Bronchial epithelial cell (primary cell): ENCODE data around the gene RAB15. TPM values are rescaled to one million over a fixed set of nuclear protein-coding genes. Genes with fewer than 3 reads are reported as not detected.

Experiments
- DNase-seq: peaks from one replicate; pipeline ENCODE4 v3.0.0-alpha.2; 2010; ENCODE audit warnings: low read depth
- FAIRE-seq: peaks from 2 replicates; lab custom pipeline; 2011; peaks lifted over from hg19 to GRCh38; lab: Jason Lieb, UNC
- H3K27me3 ChIP-seq: 2 replicates; pipeline ENCODE4 v1.5.1; 2011; ENCODE audit warnings: low read length; ENCODE audit not compliant: control insufficient read depth, insufficient read depth
- H3K36me3 ChIP-seq: 2 replicates; pipeline ENCODE4 v1.5.1; 2011; ENCODE audit warnings: low read length; ENCODE audit not compliant: control insufficient read depth, insufficient read depth
- H3K4me3 ChIP-seq: 2 replicates; pipeline ENCODE4 v1.5.1; 2011; ENCODE audit warnings: mild to moderate bottlenecking, low read depth, low read length, control low read depth
- CTCF ChIP-seq: IDR thresholded peaks from 2 replicates; pipeline ENCODE4 v1.5.1; 2011; ENCODE audit warnings: mild to moderate bottlenecking, moderate library complexity, low read length, control low read depth, inconsistent platforms; ENCODE audit not compliant: insufficient read depth, severe bottlenecking
- total RNA-seq: library from RNA; depleted of rRNA; stranded (reverse); fragments of >200 nt; gene quantifications from 2 replicates; pipeline ENCODE4 v1.2.1, GENCODE V29; 2014

Gene RAB15
- total RNA-seq, 1 donor from 2014 or later, result not detected

GRCh38 chr14:64956697-64957406, 15.3 kb downstream of the RAB15 start:
- Histone ChIP-seq H3K4me3 (no peak overlapping the region), H3K27me3 (no peaks in the 10 kb centered on the region), H3K36me3 (peaks cover 1% of the 10 kb centered on the region)
- no peak for FAIRE-seq
- no peak for TF ChIP-seq CTCF
- DNase-seq, result no peak

GRCh38 chr14:64955297-64955696, 16.8 kb downstream of the RAB15 start:
- DNase-seq (no peak), FAIRE-seq (no peak)
- Histone ChIP-seq H3K27me3 (no peaks in the 10 kb centered on the region), H3K4me3 (no peak overlapping the region), H3K36me3 (peaks cover 1% of the 10 kb centered on the region)
- TF ChIP-seq CTCF, result no peak

DNA sequence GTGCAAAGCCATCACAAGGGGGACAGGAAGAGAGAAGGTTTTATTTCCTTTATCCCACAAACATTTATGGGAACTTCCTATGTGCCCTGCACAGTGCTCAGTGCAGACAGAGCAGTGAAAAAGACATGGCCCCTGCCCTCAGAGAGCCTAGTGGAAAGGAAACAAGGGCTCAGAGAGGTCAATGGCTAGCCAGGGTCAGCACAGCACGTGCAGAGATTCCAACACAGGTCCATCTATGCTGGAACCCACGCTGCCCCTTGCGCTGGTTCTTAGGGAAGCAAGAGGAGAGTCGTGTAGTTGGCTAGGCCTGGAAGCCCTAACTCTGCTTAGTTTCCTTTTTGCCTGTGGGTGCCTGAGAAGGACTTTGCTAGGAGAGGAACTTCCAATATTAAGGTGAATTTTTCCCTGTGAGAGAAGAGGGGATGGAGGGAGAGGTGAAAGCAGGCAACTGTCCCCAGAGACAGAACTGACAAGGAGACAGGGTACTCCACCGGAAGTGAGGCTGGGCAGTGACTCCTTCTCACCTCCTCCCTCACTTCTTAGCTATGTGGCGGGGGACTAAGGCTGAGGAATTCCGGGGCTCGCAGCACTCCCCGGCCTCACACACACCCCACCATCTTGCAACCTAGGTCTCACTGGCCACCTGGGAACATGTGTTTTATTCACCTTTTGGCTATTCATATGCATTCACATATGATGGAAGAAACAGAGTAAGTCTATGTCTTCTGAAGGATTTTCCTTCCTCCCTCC, 17.5 kb downstream of the RAB15 start:
- H3K4me3 ChIP-seq, result no peak overlapping the region
- no peak for DNase-seq
- no peak for TF ChIP-seq CTCF

DNA sequence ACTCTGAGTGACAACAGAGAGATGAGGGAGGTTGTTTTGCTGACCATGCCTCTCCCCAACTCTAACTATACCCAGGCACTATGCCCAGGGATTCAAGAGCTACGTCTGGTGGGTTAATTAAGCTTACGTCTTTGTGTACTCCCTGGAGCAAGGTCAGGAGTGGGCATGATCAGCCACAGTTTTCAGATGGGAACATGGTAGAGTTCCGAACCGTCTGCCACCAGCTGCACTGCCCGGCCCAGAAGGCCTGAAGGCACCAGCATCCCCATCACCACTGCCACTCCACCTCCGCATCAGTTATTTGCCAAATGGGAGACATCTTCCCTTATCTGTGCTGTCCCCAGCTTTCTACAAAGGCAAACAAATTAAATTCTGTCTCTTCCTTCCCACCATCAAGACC, 18.5 kb downstream of the RAB15 start:
- peak; percentile 82 for FAIRE-seq
- no peak for TF ChIP-seq CTCF
- H3K4me3 ChIP-seq, result no peak overlapping the region
- no peaks in the 10 kb centered on the region for H3K27me3 ChIP-seq
- no peak for DNase-seq
- peaks cover 1% of the 10 kb centered on the region for H3K36me3 ChIP-seq

More for the DNA sequence above, 17.5 kb downstream of the RAB15 start:
- FAIRE-seq, result no peak
- Histone ChIP-seq H3K27me3 (no peaks in the 10 kb centered on the region), H3K36me3 (peaks cover 1% of the 10 kb centered on the region)

GRCh38 chr14:64953310-64953654, 18.9 kb downstream of the RAB15 start:
- TF ChIP-seq CTCF, result no peak
- DNase-seq, result no peak
- Histone ChIP-seq H3K36me3 (peaks cover 1% of the 10 kb centered on the region), H3K27me3 (no peaks in the 10 kb centered on the region), H3K4me3 (no peak overlapping the region)
- FAIRE-seq, result no peak
